Measurements from ENCODE around the gene SHISA4.

Gene SHISA4

GRCh38 chr1:201902198-201902597, 13.5 kb downstream of the SHISA4 start:
- CTCF ChIA-PET: interaction anchor here (0.7 to 1.6 kb wide), 4 partner anchors 68 to 106 kb away, joined by 3 to 7 read pairs (median 4); no protein-coding TSS in a partner anchor
- POLR2A ChIA-PET: interaction anchor here (1.2 kb wide), 1 partner anchor 53 kb away, joined by 3 read pairs; the partner anchor contains the start of gene TIMM17A
- Histone ChIP-seq H3K36me3 (ENCODE audit: control insufficient read depth in 2 of 2, insufficient read depth in 1 of 2, low read length in 2 of 2) (no peaks in the 10 kb centered on the region), H3K4me1 (ENCODE audit: control insufficient read depth, insufficient read depth, low read length) (no peaks in the 10 kb centered on the region), H3K27ac (ENCODE audit: extremely low read depth, low read depth, low read length) (no peak overlapping the region), H3K9me3 (ENCODE audit: control insufficient read depth, insufficient read depth, low read depth, low read length) (no peaks in the 10 kb centered on the region), H3K4me3 (ENCODE audit: low read depth, low read length) (no peak overlapping the region)
- no peak for TF ChIP-seq ZBTB26 (tag by site-specific recombination; optimal IDR thresholded peaks at IDR 0.05)

GRCh38 chr1:201903135-201903534, 14.4 kb downstream of the SHISA4 start:
- CTCF ChIA-PET: interaction anchor here (0.6 to 1.6 kb wide), 3 partner anchors 21 to 69 kb away, joined by 3 to 7 read pairs (median 3); no protein-coding TSS in a partner anchor
- no peak for TF ChIP-seq KLF9 (tag by site-specific recombination; IDR thresholded peaks at IDR 0.05; ENCODE audit: low read depth)
- no peak for TF ChIP-seq ZBTB48 (tag by site-specific recombination; IDR thresholded peaks at IDR 0.05)
- TF ChIP-seq ZNF677 (tag by site-specific recombination; IDR thresholded peaks at IDR 0.05): no peak
- no peak for TF ChIP-seq ZNF449 (tag by site-specific recombination; IDR thresholded peaks at IDR 0.05)
- no peak for TF ChIP-seq MZF1 (tag by site-specific recombination; IDR thresholded peaks at IDR 0.05; ENCODE audit: borderline replicate concordance)
- TF ChIP-seq SCRT1 (tag by site-specific recombination; IDR thresholded peaks at IDR 0.05; ENCODE audit: borderline replicate concordance): no peak
- TF ChIP-seq ZFP41 (tag by site-specific recombination; IDR thresholded peaks at IDR 0.05; ENCODE audit: borderline replicate concordance): no peak
- TF ChIP-seq ZNF596 (tag by site-specific recombination; IDR thresholded peaks at IDR 0.05): no peak
- TF ChIP-seq ZNF776 (tag by site-specific recombination; IDR thresholded peaks at IDR 0.05; ENCODE audit: borderline replicate concordance): no peak
- TF ChIP-seq ZNF280D (tag by site-specific recombination; IDR thresholded peaks at IDR 0.05): no peak
- TF ChIP-seq BCL11A (tag by site-specific recombination; IDR thresholded peaks at IDR 0.05; ENCODE audit: low read depth): no peak
- TF ChIP-seq ZNF175 (tag by site-specific recombination; IDR thresholded peaks at IDR 0.05): no peak
- TF ChIP-seq ZNF121 (tag by site-specific recombination; IDR thresholded peaks at IDR 0.05): no peak
- TF ChIP-seq ZNF416 (tag by site-specific recombination; IDR thresholded peaks at IDR 0.05): no peak

GRCh38 chr1:201904579-201904978, 15.9 kb downstream of the SHISA4 start:
- ChIA-PET POLR2A (no interaction called here), CTCF (interaction anchor here (0.7 to 7.4 kb wide), 3 partner anchors 8 to 201 kb away, joined by 3 to 73 read pairs (median 8); no protein-coding TSS in a partner anchor)
- H3K36me3 ChIP-seq (ENCODE audit: control insufficient read depth in 2 of 2, insufficient read depth in 1 of 2, low read length in 2 of 2): no peaks in the 10 kb centered on the region
- H3K27ac ChIP-seq (ENCODE audit: extremely low read depth, low read depth, low read length): no peak overlapping the region
- H3K4me3 ChIP-seq (ENCODE audit: low read depth, low read length): no peak overlapping the region
- no peaks in the 10 kb centered on the region for H3K4me1 ChIP-seq (ENCODE audit: control insufficient read depth, insufficient read depth, low read length)
- H3K9me3 ChIP-seq (ENCODE audit: control insufficient read depth, insufficient read depth, low read depth, low read length): no peaks in the 10 kb centered on the region
- no peak for TF ChIP-seq ZNF580 (tag by site-specific recombination; IDR thresholded peaks at IDR 0.05)
- no peak for TF ChIP-seq SP3 (tag by site-specific recombination; IDR thresholded peaks at IDR 0.05)
- TF ChIP-seq ZNF202 (tag by site-specific recombination; IDR thresholded peaks at IDR 0.05; ENCODE audit: borderline replicate concordance): no peak
- TF ChIP-seq ZSCAN5A (tag by site-specific recombination; IDR thresholded peaks at IDR 0.05): no peak
- TF ChIP-seq ZNF658 (tag by site-specific recombination; IDR thresholded peaks at IDR 0.05): no peak
- no peak for TF ChIP-seq ZNF362 (tag by site-specific recombination; IDR thresholded peaks at IDR 0.05)
- TF ChIP-seq ZNF626 (tag by site-specific recombination; IDR thresholded peaks at IDR 0.05): no peak
- TF ChIP-seq ZNF621 (tag by site-specific recombination; IDR thresholded peaks at IDR 0.05): no peak
- no peak for TF ChIP-seq ZNF426 (tag by site-specific recombination; IDR thresholded peaks at IDR 0.05)

More at GRCh38 chr1:201903135-201903534, 14.4 kb downstream of the SHISA4 start:
- Histone ChIP-seq H3K9me3 (ENCODE audit: control insufficient read depth, insufficient read depth, low read depth, low read length) (no peaks in the 10 kb centered on the region), H3K4me1 (ENCODE audit: control insufficient read depth, insufficient read depth, low read length) (no peaks in the 10 kb centered on the region), H3K27ac (ENCODE audit: extremely low read depth, low read depth, low read length) (no peak overlapping the region), H3K4me3 (ENCODE audit: low read depth, low read length) (no peak overlapping the region), H3K36me3 (ENCODE audit: control insufficient read depth in 2 of 2, insufficient read depth in 1 of 2, low read length in 2 of 2) (no peaks in the 10 kb centered on the region)
- POLR2A ChIA-PET: no interaction called here

All from HEK293 (cell line).